EL (cell line): Measurements from ENCODE around the gene HOXC10.

Source experiments
- DNase-seq: peaks from one replicate; pipeline ENCODE4 v3.0.0-alpha.2; 2016

The HOXC10 gene

DNA sequence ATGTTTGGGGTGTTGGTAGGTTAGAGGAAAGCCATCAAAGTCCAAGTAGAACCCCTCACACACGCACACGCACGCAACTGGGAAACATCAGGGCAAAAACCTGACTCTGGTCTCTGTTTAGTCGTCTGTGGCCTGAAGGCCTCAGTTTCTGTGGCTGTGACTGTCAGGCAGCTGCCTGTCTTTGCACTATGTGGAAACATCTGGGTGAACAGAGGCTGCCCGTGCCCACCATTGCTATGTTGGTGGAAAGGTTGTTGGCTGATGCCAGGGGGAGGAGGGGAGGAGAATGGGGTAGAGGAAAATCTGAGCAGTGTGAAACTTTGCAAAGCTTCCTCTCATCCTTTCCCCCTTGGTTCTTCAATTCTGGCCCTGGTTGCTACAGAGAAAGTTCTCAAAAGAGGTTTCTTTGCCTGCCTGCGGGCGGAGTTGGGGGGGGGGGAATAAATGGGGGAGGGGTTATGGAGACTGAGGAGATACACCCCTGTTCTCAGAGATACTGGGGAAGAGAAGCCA is 7.5 kb downstream of the HOXC10 start:
- DNase-seq: no peak

DNA sequence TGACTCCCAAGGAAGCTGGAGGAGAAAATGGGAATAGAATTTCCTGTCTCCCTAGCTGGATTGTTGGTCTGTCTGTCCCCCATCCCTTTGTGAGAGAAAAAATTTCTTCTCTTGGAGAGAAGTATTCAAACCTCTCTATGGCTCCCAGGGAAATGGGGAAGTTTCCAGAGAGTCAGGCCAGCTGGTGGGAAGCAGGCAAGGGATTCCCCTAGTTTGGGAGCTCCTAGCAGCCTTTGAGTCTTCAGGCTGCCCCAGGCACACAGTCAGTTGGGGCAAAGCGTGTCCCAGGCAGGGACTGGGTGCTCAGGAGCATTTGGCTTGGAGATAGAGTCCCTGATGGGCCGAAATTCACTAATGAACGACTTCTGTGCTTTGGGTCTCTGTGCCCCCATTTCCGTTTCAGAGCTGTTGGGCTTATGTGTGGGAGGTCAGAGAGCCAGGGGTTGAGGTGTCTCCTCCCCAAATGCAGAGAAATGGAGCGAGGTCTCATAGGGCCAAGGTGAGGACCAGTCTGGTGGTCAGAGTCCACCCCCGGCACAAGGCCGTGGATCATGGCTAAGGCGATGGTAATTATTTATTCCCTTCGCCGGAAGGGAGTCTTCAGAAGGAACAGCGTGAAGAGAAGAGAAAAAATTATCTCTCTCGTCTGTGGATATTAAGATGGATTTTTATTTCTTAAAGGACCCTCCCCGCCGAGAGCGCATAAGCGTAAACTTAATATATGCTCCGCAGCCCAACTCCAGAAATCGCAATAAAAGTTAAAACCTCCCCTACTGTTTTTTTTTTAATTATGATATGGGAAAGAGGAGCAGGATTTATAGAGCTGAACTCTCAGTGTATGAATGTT is 8.4 kb downstream of the HOXC10 start:
- no peak for DNase-seq

DNA sequence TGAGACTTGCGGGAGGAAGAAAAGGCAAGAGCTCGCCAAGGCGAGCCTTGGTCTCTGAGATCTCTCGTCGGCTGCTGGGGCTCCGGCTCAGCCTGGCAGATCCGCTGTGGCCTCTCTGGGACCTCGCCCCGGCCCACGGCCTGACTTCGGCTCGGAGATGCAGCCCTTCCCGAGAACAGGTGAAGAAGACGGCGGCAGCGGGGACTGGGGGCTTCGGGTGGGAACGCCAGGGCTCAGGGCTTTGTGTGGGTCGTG is 9.0 kb downstream of the HOXC10 start:
- DNase-seq: no peak

DNA sequence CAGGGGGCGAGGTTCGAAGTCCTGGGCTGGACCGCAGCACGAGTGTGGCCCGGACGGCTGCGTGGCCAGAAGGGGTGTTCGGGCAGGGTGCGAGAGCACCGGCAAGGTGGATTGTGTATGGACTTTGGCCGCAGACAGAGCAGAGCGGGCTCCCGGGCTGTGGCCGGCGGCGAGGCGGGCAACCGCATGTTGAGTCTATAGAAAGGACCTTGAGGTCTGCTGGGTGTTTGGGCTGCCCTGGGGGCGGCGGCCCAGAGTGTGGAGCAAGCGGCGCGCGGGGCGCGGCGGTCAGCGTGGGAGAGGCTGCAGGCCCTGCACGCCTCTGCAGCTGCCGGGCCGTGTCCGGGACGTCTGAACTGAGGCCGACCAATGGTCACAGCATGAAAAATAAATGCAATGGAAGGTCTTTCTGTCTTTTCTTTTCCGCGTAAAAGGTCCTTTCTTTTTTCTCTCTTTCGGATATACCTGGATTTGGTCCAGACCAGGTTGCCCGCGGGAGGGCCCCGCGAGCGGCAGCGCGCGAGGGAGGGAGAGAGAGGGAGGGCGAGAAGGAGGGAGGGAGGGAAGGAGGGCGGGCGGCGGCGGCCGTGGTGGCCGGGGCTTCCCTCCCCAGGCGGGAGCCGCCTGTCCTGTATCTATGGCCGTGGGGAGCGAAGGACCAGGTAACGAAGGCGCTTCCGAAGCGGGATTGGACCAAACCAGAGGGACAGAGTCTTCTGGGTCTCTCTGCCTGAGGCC is 9.5 kb downstream of the HOXC10 start:
- no peak for DNase-seq

DNA sequence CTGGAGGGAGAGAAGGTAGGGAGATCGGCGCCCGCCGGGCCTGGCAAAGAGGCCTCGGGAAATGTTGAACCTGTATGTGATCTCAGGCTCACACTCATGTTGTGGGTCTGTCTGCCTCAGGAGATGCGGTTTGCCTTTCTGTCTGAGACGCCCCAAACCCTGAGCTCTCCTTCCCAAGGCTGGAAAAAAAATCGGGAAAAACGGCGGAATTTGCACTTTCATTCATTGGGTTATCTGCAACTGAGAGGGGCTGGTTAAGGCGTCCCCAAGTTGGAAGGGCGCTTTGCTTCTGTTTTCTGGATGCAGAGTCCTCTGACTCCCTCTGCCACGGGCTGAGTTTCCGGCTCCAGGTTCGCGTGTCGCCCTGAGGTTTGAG is 10.0 kb downstream of the HOXC10 start:
- no peak for DNase-seq

DNA sequence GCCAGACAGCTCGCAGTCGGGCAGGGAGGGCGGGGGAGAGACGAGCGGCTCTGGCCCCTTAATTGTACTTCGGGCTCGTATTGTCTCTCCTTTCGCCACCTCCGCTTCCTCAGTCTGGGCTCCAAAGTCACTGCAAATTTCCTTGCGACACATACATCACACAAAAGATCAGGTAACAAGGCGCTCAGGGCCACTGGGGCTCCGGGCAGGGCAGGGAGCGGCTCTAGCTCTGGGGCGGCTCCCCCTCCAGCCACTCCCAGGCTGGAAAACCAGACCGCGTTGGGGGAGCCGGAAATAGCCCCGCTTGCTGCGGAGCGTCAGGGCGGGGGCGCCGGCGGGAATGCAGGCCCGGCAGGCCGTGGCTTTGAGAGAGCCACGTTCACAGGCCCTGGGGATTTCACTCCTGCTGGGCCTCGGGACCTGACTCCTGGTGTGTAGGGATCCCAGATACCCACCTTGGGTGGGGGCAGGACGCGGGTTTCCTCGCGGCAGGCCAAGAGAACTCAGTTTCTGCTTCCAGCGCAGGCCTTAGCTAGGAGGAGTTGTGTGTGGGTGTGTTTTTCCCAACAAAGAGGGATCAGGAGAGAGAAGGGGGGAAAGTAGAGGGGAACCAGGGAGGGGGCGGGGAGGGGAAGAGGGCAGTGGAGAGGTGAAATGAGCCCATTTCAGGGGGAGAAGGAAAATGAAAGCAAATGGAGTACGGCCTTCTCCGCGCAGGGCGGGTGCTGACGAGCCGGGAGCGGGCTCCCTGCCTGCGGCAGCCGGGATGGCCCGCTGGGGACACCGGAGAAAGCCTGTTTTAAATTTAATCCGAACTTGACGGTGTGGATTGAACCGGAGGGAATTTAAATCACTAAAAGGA is 10.7 kb downstream of the HOXC10 start:
- DNase-seq: no peak

DNA sequence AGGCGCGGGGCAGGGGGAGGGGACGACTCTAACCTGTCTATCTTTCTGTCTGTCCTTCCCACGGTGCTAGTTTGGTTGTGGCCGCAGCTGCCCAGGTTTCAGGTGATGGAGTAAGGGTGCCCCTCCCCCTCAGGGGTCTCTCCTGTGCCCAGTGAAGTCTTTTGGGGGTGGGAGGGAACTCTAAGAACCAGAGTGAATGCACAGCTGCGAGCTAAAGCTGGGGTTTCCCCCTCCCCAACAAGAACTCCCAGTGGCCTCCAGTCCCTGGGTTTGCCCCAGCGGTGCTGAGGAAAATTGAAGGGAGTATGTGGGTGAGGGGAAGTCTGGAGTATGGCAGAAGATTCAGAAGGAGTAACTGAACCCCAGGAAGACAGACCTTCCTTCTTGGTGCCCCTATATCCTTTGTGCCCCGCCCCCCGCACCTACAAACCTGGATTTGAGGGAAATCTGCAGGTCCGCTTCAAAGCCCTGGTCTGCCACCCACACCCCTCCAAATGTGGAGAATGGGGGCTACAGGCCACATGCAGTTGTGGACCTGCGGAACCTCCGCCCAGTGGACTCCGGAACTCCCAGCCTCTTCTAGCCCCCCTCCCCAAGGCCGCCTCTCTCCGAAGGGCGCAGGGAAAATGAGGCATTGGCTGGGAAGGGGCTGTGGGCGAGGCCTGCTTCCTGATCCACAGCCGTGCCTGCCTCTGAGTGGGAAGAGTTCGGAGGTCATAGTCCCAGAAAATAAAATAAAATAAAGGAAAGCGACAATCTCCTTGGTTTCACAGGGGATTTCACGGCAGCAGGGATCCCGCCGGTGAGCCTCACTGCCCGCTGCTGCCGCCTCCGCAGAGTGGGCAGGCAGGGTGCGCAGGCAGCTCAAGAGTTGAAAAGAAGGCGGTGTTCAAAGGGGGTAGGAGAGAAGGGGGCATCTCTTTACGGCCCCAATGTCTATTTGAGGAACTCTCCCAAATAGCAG is 11.6 kb downstream of the HOXC10 start:
- DNase-seq: no peak

DNA sequence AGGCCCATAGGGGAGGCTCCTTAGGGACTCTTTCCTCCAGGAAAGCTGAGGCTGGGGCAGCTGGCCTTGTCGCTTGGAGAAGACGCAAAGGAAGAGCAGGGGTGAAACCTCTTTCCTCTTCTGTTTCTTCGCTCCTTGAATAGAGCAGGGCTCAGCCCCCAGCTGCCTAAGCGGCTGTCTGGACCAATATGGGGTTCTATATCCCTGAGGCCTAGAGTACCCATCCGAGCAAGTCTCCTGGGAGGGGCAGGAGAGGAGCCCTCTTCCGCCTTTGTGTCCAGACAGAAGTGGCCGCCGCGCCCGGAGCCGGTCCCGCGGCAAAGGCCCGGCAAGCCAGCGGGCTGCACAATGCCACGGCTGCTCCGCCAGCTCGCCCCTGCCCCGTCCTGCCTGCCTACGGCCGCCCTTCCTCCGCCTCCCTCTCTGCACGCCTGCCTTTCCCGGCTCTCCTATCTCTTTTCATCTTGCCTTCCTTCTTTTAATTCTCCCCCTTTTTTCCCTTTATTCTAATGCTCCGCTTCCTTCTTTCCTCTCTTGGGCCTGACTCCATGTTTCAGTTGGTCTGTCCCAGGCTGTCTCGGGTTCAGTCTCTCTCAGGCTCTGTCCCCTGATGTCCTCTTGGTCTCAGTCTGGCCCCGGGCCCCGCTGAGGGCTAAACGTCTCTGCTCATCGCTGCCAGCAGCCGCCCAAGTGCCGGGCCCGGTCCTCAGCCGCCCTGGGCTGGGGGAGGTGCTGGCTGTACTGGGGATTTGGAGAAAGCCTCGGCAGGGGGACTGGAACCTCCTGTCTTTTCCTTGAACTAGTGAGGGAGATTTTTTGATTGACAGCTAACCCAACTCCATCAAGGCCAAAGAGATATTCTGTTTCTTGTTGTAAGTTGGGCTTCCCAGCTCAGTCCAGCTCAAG is 12.5 kb downstream of the HOXC10 start:
- DNase-seq: no peak

DNA sequence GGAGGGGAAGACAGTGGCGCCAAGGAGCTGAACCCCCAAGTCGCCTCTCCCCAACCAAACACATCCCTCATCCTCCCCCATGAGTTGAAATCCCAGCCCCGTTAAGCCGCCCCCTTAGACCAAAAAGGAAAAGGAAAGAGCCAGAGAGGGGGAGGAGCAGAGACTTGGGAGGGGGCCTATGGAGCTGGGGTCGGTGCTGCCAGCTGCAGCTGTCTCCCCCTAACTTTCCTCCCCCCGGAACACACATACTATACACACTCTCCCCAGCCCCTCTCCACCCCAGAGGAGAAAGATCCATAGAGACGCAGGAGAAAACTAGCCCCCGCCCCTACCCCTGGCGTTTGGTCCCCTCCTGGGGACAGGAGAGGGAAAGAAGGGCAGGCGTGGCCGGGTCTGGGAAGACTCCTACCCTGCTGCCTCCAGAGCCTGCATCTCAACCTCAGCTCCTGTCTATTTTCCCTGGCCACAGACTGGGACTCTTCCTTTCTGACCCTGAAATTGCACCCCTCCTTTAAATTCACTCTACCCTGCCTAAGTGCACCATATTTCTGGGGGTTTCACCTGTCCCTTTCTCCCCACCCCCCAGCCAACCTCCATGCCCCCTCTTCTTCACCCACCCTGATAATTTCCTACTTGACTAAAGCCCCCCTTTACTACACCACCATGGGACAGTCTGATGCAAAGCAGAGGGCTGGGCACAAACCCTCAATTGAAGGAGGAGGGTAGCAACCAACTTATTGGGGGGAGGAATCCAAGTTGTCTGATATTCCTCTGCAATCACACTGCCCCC is 13.4 kb downstream of the HOXC10 start:
- no peak for DNase-seq

DNA sequence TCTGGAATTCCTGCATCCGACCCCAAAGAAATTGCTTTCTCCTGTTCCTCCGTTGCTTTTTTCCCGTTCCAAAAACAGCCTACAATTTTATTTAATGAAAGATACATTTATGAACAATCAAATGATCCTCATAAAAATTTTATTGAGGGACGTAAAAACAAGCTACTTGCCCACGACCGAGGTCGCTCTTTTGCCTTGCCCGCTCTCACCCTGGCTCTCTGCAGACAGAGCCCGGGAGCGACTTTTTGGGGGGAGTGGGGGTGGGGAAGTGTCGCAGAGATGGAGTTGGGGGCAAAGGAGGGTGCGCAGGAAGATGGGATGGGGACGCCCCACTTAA is 13.9 kb downstream of the HOXC10 start:
- DNase-seq: no peak

DNA sequence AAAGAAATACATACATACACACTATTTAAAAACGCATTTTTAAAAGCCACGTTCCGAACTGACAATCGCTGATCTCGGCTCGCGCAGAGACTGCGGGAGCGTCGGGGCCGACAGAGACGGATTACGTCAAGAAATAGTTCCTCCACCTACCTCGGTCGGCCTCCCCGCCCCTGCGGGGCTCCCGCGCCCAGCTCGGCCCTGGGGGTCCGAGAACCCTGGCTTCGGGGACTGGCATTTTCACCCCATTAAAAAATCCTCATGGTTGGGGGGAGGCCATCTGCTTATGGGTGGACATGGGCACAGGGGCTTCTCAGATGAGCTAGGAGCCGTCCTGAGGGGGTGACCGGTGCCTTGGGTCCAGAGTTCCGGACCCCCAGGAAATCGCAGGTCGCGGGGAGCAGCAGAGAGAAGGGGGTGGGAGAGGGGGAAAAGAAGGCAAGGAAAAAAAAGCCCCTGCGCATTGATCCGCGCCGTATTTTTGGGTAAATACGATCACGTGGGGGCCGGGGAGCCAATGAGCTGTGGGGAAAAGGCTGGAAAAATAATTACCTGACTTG is 14.7 kb downstream of the HOXC10 start:
- peak; percentile 83 for DNase-seq

DNA sequence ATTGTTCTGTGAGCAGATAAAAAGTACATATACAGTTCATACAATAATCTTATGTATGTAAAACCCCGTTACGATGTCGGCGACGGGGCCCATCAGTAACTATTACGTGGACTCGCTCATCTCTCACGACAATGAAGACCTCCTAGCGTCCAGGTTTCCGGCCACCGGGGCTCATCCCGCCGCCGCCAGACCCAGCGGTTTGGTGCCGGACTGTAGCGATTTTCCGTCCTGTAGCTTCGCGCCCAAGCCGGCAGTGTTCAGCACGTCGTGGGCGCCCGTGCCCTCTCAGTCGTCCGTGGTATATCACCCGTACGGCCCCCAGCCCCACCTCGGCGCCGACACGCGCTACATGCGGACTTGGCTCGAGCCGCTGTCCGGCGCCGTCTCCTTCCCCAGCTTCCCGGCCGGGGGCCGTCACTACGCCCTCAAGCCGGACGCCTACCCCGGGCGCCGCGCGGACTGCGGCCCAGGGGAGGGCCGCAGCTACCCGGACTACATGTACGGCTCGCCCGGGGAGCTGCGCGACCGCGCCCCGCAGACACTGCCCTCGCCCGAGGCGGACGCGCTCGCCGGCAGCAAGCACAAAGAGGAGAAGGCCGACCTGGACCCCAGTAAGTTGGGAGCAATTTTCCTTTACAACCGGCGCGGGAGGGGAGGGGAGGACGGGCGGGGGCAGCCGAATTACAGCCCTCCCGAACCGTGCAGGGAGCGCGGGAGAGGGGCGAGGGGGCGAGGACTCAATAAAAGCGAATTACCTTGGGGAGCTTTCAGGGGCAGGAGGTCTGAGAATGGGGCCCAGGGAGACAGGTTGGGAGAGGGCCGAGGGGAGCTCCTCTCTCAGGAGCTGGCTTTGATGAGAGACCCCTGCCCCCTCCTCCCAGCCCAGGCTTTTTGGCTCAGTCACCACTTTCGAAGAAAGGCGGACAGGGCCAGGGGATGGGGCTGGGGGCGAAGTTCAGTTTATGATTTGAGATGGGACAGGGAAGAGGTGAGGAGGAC is 15.5 kb downstream of the HOXC10 start, which contains the start of gene HOXC9:
Gene HOXC9, plus strand, starts transcription at position 46 of the 999 bp plus-strand sequence. Its CDS starts 28 bp downstream, at position 74.
- peak; percentile 53 for DNase-seq

DNA sequence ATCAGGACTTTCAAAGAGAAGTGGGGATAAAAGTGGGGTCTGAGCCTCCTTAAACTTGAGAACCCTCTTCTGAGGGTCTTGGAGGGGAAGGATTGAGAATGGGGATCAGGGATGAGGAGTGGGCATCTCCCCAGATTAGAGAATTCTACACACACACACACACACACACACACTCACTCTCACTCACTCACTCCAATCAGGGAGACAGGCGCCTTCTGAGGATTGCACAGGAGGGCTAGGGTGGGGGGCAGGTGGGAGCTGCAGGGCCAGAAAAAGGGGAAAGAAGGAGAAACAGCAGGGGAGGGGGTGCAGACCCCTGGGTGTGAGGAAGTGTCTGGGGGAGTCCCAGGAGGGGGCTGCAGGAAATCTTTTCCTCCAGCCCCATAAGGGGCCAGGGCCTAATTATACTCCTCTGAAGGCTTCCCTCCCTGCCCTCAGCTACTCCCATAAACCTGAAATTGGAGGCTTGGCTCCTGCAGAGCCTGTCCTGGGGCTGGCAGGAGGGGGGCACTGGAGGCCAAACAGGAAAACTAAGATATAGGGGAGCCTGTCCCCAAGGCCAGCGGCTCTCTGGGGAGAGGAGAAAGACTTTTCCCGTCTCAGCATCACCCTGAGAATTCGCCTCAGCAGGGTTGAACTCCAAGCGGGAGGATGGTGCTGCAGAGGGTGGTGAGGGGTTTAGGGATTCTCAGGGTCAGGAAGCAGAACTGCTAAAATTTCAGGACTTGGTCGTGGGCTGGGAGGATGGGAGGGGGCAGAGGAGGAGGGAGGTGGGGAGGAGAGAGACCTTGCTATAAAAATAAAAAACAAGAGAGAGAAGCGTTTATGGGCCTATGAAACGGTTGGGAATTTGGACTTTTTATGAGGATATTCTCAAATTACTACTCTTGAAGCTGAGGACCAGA is 16.6 kb downstream of the HOXC10 start:
- DNase-seq: no peak

DNA sequence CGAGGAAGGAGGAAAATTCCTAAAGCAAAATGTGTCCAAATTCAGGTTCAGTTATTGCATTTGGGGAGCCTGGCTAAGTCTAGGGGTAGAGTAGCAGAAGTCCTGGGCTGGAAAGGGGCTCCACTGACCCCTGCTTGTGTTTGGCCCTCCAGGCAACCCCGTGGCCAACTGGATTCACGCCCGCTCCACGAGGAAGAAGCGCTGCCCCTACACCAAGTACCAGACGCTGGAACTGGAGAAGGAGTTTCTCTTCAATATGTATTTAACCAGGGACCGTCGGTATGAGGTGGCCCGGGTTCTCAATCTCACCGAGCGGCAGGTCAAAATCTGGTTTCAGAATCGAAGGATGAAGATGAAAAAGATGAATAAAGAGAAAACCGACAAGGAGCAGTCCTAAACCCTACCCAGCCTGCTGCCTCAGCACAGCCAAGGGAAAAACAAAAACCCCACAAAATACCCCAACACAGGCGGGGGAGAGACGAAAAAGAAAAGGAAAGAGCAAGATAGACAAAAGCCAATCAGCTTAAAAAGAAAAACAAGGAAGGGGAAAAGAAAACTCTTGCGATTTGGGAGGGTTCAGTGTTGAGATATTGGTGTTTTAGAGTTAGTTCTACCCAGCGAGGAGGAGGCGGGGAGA is 17.4 kb downstream of the HOXC10 start:
- DNase-seq: no peak

DNA sequence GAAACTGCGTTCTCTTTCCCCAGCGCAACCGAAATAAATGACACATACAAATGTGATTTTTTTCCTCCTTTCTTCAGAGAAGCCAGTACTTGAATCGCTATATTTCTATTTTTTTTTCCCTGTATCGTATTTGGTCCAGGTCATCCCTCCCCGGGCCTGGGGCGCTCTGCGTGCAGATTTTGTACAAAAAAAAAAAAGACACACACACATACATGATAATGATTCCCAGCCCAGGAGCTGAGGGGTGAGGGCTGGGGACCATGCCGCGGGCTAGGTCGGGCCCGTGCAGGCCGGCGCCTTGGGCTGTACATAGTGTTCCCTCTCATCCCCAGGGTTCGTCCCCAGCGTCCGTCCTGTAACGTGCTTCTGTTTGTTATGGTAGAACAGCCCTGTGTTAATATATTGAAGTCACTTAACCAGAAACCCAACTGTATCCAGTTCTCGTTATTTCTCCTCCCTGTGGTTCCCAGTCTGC is 18.0 kb downstream of the HOXC10 start:
- no peak for DNase-seq

DNA sequence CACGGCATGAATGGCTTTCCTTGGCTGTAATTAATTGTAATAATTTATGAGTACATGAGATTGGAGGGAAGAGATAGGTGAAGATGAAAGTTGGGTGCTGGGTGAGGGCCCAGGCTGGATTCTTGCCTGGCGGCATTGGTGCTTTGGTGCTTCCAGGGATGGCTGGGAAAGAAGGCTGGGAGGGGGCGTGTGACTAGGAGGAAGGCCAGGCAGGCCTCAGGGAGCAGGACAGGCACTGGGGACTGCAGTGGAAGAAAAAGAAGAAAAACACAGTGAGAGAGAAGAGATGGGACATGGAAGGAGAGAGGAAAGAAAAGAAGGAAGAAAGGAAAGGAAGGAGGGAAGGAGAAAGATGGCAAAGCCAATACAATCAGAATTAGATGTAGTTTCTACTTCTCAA is 18.7 kb downstream of the HOXC10 start:
- DNase-seq: no peak
